CD1c-positive myeloid dendritic cell (primary cell): ENCODE data around the gene HRC.

Source experiments
- DNase-seq: peaks from one replicate; pipeline ENCODE4 v3.0.0-alpha.2; 2016; ENCODE audit errors: extremely low spot score

The HRC gene

DNA sequence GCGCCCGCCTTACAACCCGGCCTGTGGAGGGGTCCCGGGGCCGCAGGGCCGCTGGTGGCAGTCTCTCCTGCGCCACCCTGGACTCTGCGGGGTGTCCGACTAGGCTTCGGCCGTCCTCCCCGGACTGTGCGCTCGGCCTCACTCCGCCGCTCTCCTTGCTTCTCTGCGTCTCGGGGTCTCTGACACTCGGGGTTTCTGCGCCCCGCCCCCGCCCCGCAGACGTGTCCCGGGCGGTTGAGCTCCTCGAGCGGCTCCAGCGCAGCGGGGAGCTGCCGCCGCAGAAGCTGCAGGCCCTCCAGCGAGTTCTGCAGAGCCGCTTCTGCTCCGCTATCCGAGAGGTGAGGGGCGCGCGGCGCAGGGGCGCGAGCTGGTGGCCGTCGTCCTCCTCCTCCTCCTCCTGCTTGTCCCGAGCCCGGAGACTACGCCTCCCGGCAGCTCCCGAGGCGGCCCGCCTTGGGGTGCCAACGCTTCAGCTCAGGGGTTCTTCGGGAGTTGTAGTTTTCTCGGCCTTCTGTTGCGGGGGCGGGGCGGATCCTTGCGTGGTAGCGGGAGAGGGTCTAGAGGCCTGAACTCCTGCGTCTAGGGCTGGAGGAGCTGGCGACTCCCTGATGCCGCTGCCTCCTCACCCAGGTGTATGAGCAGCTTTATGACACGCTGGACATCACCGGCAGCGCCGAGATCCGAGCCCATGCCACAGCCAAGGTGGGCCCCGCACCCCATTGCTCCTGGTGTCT, 40.4 kb downstream of the HRC start:
- DNase-seq: peak; percentile 60

DNA sequence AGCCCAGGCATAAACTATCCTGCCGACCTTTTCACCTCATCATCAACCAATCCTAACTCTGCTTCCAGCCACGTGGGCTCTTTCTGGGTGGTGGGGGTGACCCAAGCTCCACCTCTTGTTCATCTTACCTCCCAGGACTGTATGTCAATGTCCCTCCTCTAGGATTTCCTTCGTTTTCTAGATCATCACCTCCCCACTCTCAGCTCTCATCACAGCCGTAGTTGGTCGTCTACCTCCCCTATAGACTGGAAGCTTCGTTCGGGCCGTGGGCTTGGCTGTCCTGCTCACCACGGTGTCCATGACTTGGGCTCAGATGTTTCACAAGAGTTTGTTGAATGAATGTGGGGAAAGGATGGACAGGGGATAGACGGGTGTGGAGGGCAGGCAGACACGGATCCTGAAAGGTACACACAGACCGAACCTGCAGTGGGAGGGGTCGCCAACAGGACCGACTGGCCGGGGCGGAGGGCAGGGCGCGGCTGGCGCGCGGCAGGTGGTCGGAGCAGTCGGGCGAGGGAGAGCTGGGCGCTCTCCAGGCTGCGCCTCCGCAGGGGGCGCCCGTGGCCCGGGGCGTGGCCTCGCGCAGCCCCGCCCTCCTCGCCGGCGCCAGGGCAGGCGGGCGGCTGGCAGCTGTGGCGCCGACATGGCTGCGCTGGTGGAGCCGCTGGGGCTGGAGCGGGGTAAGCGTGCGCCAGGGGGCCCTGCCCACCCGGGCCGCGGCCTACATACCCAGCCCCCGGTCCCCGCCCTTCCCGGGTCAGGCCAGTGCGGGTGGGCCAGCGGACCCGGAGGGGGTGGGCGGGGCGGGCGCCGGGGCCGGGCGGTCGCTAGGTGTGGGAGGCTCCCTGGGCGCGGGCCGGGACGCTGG, 41.2 kb downstream of the HRC start, which contains the start of gene LIN7B:
LIN7B (plus strand) TSS at position 609 of the 868 bp plus-strand sequence; CDS start at position 644, 35 bp downstream.
- peak; percentile 88 for DNase-seq

DNA sequence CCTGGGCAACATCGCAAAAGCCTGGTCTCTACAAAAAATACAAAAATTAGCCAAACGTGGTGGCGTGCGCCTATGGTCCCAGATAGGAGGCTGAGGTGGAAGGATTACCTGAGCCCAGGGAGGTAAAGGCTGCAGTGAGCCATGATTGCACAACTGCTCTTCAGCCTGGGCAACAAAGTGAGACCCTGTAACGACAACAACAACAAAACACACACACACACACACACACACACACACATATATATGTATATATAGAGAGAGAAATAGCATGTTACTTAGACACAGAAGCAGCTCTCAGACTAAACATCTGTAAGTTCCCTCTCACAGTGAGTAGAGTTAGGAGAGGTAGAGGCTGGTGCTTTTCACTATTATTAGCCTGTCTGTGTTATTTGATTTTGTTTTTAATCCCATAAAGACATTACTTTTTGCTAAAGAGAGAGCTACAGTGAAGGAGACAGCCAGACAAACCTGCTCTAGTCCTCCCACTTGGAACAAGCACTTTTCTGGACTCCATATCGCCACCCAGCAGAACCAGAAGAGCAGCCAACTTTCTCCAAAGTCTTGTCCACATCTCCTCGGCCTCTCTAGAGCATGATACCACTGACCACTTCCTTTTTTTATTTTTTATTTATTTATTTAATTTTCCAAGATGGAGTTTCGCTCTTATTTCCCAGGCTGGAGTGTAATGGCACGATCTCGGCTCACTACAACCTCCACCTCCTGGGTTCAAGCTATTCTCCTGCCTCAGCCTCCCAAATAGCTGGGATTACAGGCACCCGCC, 43.8 kb downstream of the HRC start:
- DNase-seq: peak; percentile 12

DNA sequence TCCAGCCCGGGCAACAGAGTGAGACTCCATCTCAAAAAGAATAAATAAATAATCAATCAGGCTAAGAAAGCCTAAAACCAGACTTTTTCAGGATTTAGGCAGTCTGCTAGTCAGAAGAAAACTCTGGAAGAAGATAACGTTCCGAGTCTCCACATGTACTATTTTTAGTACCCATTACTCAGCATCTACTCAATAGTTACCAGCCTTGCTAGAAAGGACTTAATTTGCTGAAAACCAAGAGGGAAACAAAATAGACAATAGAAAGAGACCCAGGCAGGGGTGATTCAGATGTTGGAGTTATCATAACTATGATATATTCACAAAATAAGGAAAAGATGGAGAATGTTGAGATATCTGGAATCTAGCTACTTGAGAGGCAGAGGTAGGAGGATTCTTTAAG, 44.6 kb downstream of the HRC start:
- DNase-seq: no peak

DNA sequence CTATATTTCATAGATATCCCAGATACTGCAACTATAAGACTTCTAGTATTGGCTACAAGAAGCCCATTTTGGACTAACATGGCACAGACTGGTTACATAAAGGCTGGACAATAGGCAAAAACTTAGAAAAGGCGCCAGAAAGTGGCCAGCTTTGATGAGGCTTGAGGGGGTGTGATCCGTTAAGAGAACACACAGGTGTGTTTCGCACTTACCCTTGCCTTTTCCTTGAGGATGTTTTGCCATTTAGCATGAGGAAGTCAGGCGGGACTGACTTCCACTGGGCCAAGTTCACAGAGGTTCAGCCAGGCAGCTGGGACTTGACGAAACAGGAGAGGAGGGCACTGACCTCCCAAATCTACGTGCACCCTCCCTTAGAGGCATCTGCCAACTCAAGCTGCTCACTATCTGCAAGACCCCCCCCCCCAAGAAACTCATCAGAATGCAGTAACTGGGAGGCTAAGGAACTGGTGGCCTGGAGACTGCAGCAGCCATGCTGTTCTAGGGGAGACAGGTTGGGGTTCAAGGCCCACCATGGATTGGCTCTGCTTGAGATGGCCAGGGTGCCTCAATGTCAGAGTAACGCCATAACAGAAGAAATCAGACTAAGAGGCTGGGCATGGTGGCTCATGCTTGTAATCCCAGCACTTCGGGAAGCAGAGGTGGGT, 45.5 kb downstream of the HRC start:
- DNase-seq: no peak

DNA sequence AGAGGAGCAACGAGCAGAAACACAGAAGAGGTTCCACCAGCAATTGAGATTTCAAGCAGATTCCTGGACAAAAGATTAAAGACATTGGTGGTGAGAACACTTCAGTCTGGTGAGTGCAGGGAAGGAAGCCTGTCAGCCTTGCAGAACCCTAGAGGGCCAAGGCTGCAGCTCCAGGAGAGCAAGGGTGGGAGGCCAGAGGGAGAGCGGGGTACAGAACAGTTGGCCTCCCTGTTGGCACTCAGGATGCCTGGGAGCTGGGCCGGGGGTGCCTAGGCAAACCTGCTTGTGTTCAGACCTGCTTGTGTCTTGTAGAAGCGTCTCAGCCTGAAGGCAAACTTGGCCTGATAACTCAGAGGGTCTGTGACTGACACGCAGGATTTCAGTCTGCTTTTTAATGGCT, 46.1 kb downstream of the HRC start:
- DNase-seq: no peak

DNA sequence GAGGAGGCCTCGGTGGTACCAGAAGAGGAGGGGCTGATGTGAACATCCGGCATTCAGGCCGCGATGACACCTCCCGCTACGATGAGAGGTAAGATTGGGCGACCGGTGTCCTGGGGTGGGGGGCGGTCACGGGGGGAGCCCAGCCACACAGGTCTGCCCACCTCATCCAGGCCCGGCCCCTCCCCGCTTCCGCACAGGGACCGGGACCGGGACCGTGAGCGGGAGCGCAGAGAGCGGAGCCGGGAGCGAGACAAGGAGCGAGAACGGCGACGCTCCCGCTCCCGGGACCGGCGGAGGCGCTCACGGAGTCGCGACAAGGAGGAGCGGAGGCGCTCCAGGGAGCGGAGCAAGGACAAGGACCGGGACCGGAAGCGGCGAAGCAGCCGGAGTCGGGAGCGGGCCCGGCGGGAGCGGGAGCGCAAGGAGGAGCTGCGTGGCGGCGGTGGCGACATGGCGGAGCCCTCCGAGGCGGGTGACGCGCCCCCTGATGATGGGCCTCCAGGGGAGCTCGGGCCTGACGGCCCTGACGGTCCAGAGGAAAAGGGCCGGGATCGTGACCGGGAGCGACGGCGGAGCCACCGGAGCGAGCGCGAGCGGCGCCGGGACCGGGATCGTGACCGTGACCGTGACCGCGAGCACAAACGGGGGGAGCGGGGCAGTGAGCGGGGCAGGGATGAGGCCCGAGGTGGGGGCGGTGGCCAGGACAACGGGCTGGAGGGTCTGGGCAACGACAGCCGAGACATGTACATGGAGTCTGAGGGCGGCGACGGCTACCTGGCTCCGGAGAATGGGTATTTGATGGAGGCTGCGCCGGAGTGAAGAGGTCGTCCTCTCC, 47.4 kb downstream of the HRC start:
- DNase-seq: no peak

DNA sequence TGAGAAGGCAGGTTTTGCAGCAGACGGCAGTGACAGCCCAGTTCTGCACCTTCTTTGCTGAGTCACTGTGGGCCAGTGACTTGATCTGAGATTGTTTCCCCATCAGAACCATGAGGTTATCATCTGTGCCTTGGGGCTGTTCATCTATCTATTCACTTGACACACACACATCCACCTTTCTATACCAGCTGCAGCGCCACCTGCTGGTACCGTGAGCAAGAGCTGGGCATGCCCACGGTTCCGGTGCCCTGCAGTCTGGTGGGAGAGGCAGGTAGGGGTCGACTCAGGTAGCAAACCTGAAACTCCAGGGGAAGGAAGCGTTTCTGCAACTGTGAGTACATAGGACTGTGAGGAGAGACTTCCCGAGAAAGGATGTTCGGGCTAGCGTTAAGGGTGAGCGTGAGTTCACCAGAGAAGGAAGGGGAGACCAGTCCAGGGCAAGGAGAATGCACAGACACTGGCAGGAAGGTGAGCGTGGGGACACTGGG, 48.5 kb downstream of the HRC start:
- DNase-seq: peak; percentile 51

DNA sequence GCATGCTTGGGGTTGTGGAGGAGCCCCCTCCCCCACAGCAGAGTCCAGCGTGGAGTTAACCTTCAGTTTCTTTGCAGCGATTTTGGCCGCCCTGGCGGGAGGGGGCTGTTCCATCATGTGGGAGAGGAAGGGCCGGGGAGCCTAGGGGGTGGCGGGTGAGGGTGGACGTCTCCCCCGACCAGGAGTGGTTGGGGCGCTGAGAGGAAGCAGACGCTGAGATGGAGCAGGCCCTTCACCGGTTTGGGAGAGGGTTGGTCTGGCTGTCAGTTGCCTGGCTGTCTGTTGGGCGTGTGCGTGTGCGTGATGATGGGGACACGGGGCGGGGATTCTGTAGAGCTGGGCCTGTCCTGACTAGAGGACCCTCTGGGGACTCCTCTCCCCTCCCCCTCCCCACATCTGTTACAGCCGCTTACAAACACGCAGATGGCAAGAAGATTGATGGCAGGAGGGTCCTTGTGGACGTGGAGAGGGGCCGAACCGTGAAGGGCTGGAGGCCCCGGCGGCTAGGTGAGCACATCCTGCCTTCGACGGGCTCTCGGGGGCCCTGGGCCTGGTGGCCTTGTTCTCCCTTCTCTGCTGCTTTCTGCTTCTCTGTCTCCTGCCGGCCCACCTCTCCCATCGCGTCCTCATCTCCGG, 50.8 kb downstream of the HRC start:
- no peak for DNase-seq

DNA sequence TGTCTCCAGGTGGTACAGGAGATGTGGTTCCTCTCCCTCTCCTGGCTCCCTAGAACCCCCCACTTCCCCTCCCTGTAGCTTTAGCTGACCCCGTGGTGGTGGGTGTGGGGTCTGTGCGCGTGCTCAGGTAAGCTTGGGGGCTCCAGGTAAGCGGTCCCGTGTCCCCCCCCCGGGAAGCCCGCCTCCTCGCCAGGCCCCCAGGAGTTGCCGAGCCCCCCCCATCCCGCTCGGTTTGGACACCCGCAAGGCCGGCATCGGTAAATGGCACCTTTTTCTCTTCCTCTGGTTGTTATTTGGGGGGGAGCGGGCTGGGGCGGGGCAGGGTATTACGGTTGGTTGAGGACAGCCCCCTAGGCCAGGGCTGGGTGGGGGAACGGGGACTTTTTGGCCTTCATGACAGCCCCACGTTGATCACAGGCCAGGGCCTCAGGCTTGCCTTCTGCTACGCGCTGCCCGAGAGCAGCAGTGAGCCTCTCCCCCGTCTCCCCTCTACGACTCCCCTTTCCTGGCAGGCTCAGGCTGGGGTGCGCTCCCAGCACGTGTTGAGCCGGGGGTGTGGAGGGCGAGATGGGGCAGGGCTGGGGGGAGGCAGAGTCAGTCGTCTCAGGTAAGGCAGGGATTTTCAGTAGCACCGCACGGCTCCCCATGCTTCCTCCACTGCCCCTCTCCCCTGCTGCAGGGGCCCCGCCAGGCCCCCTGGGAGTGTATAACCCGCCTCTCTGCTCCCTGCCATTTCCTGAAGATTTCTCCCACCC, 51.7 kb downstream of the HRC start:
- no peak for DNase-seq

DNA sequence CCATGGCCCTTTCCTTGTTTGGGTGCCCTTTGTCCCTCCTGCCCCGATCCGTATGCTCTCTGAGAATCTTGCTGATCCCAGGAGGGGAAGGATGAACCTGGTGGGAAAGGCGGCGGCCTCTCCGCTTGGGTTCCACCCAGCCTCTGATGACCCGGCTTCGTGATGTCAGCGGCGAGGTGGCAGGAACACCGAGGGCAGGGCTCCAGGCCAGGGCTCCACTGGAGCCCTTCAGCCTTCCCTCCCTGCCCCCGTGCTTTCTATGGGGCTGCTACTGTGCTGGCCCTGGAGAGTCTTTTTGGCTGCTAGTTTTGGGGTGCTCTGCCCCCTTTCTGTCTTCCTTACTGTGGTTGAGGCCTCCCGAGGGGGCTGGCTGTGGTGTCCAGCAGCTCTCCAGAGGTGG, 52.9 kb downstream of the HRC start:
- no peak for DNase-seq
